ENCODE data around the gene TRABD2B. TPM values are rescaled to one million over a fixed set of nuclear protein-coding genes. Genes with fewer than 3 reads are reported as not detected.

Gene TRABD2B
- total and polyA plus RNA-seq, 2 donors from 2014 or later: 19.8 to 62.0 TPM

GRCh38 chr1:47717341-47717740 lies 279.8 kb downstream of the TRABD2B start:
- intact Hi-C loops (cut with DNase I): no loop called here
- FAIRE-seq: no peak
- no peak for TF ChIP-seq CTCF (IDR thresholded peaks at IDR 0.05; ENCODE audit: borderline replicate concordance, extremely low read depth, insufficient read depth)
- Histone ChIP-seq H3K27ac (ENCODE audit: low read depth in 2 of 2, low read length in 2 of 2) (no peak overlapping the region), H3K9me3 (ENCODE audit: control insufficient read depth in 2 of 3, insufficient read depth in 1 of 3, low read length in 3 of 3) (no peaks in the 10 kb centered on the region), H3K9ac (ENCODE audit: low read length in 3 of 3) (no peak overlapping the region), H3K27me3 (ENCODE audit: control insufficient read depth, insufficient read depth, low read length) (no peaks in the 10 kb centered on the region), H3K4me1 (ENCODE audit: control insufficient read depth in 2 of 3, insufficient read depth in 2 of 3, low read depth in 1 of 3, low read length in 3 of 3) (no peaks in the 10 kb centered on the region), H3K36me3 (ENCODE audit: control insufficient read depth in 2 of 3, insufficient read depth in 3 of 3, low read length in 3 of 3) (no peaks in the 10 kb centered on the region), H3K4me3 (ENCODE audit: low read length in 3 of 3) (no peak overlapping the region)
- no peak for DNase-seq

GRCh38 chr1:47713975-47714767 lies 283.0 kb downstream of the TRABD2B start:
- Histone ChIP-seq H3K4me3 (ENCODE audit: low read length in 3 of 3) (no peak overlapping the region), H3K36me3 (ENCODE audit: control insufficient read depth in 2 of 3, insufficient read depth in 3 of 3, low read length in 3 of 3) (no peaks in the 10 kb centered on the region), H3K27ac (ENCODE audit: low read depth in 2 of 2, low read length in 2 of 2) (no peak overlapping the region), H3K9me3 (ENCODE audit: control insufficient read depth in 2 of 3, insufficient read depth in 1 of 3, low read length in 3 of 3) (no peaks in the 10 kb centered on the region), H3K27me3 (ENCODE audit: control insufficient read depth, insufficient read depth, low read length) (peaks cover 4% of the 10 kb centered on the region), H3K9ac (ENCODE audit: low read length in 3 of 3) (no peak overlapping the region), H3K4me1 (ENCODE audit: control insufficient read depth in 2 of 3, insufficient read depth in 2 of 3, low read depth in 1 of 3, low read length in 3 of 3) (peaks cover 0 to 8% (median 0%) of the 10 kb centered on the region in 3 donors)
- FAIRE-seq (no peak), DNase-seq (no peak)
- intact Hi-C loops (cut with DNase I): no loop called here
- no peak for TF ChIP-seq CTCF (IDR thresholded peaks at IDR 0.05; ENCODE audit: borderline replicate concordance, extremely low read depth, insufficient read depth)

- no peak overlapping the region for H3K27ac ChIP-seq (ENCODE audit: low read depth in 2 of 2, low read length in 2 of 2)
- peaks cover 0 to 10% (median 0%) of the 10 kb centered on the region in 3 donors for H3K4me1 ChIP-seq (ENCODE audit: control insufficient read depth in 2 of 3, insufficient read depth in 2 of 3, low read depth in 1 of 3, low read length in 3 of 3)
- no peaks in the 10 kb centered on the region for H3K36me3 ChIP-seq (ENCODE audit: control insufficient read depth in 2 of 3, insufficient read depth in 3 of 3, low read length in 3 of 3)
- FAIRE-seq (no peak), DNase-seq (no peak)
- no peak for TF ChIP-seq CTCF (IDR thresholded peaks at IDR 0.05; ENCODE audit: borderline replicate concordance, extremely low read depth, insufficient read depth)
- H3K9me3 ChIP-seq (ENCODE audit: control insufficient read depth in 2 of 3, insufficient read depth in 1 of 3, low read length in 3 of 3): no peaks in the 10 kb centered on the region
- no peak overlapping the region for H3K4me3 ChIP-seq (ENCODE audit: low read length in 3 of 3)
- H3K9ac ChIP-seq (ENCODE audit: low read length in 3 of 3): no peak overlapping the region
- intact Hi-C loops (cut with DNase I): no loop called here
- H3K27me3 ChIP-seq (ENCODE audit: control insufficient read depth, insufficient read depth, low read length): peaks cover 4% of the 10 kb centered on the region
Measured at GRCh38 chr1:47713333-47713953, 283.7 kb downstream of the TRABD2B start.

All from kidney (tissue), 14 donors.